ENCODE data around the gene NMT2. TPM values are rescaled to one million over a fixed set of nuclear protein-coding genes. Genes with fewer than 3 reads are reported as not detected.

NMT2 gene
- total and polyA plus RNA-seq, 2 experiments from 2014 or later: 15.0 to 23.4 TPM

DNA sequence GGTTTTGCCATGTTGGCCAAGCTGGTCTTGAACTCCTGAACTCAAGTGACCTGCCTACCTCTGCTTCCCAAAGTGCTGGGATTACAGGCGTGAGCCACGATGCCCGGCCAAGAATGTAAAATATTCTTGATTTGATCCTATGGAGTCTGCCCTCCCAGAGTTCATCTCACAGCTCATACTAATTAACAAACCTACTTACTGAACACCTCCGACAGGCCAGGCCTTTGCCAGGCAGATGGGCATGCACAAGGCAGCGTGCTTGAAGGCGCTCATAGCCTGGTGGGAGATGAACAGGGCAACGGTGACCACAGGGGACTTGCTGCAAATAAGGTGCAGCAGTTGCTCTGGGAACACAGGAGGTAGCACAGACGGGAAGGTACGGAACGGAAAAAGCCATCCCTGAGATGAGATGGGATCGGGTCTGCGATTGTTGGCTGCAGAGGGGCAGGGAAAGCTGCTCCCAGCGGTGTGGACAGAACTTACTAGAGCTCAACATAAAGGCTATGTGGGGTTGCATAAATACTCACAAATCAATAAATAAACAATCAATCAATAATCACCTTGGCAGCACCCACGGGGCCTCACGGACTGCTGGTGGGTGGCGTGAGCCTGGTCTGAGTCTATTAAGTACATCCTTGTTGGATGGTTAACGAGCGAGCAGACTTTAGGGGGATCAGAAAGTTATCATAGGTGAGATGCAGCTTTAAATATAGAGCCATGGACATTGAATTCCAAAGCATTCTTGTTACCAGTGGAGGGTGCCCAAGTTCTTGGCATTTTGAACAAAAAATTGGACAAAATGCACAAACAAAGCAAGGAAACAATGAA lies 84.6 kb downstream of the NMT2 start:
- 91% methylated on average over 18 of the region's 18 CpGs for WGBS (ENCODE audit: low lambda C conversion rate, missing lambda C conversion rate)
- no peaks in the 10 kb centered on the region for H3K4me1 ChIP-seq (ENCODE audit: insufficient read depth)
- H3K79me2 ChIP-seq: no peaks in the 10 kb centered on the region
- no peaks in the 10 kb centered on the region for H3K9me2 ChIP-seq (replicated peaks; ENCODE audit: insufficient read depth)
- TF ChIP-seq EZH2phosphoT487 (IDR thresholded peaks at IDR 0.05; ENCODE audit: low read depth, severe bottlenecking, unreplicated experiment) (no peak), EZH2 (IDR thresholded peaks at IDR 0.05; ENCODE audit: borderline replicate concordance) (no peak)
- TF ChIP-seq, protein P1, sequence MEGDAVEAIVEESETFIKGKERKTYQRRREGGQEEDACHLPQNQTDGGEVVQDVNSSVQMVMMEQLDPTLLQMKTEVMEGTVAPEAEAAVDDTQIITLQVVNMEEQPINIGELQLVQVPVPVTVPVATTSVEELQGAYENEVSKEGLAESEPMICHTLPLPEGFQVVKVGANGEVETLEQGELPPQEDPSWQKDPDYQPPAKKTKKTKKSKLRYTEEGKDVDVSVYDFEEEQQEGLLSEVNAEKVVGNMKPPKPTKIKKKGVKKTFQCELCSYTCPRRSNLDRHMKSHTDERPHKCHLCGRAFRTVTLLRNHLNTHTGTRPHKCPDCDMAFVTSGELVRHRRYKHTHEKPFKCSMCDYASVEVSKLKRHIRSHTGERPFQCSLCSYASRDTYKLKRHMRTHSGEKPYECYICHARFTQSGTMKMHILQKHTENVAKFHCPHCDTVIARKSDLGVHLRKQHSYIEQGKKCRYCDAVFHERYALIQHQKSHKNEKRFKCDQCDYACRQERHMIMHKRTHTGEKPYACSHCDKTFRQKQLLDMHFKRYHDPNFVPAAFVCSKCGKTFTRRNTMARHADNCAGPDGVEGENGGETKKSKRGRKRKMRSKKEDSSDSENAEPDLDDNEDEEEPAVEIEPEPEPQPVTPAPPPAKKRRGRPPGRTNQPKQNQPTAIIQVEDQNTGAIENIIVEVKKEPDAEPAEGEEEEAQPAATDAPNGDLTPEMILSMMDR (IDR thresholded peaks at IDR 0.05; ENCODE audit: poor library complexity): no peak
- peak overlapping the region; percentile 54 for H3K4me2 ChIP-seq
- no peaks in the 10 kb centered on the region for H3K27me3 ChIP-seq
- no peak for DNase-seq (ENCODE audit: low spot score)
- no peaks in the 10 kb centered on the region for H3K36me3 ChIP-seq (replicated peaks; ENCODE audit: insufficient read depth, low read depth)
- H3K9me3 ChIP-seq (ENCODE audit: low read depth): no peaks in the 10 kb centered on the region
- H3K27ac ChIP-seq: peak overlapping the region; percentile 34
- H3K4me3 ChIP-seq: no peak overlapping the region
- peak overlapping the region; percentile 32 for H2AFZ ChIP-seq
- no peaks in the 10 kb centered on the region for H4K20me1 ChIP-seq (ENCODE audit: insufficient read depth, poor library complexity, severe bottlenecking)

DNA sequence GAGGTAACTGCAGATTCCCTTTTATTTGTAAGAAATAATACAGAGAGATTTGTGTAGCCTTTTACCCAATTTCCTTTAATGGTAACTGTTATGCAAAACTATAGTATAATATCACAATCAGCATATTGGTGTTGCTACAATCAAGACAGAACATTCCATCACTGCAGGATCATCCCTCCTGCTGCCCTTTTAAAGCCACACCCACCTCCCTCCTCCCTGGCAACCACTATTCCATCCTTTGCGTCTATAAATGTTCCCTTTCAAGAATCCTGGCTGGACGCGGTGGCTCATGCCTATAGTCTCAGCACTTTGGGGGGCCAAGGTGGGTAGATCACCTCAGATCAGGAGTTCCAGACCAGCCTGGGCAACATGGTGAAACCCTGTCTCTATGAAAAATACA lies 93.1 kb downstream of the NMT2 start:
- Histone ChIP-seq H3K4me2 (no peak overlapping the region), H4K20me1 (ENCODE audit: insufficient read depth, poor library complexity, severe bottlenecking) (no peaks in the 10 kb centered on the region), H2AFZ (no peak overlapping the region), H3K79me2 (no peaks in the 10 kb centered on the region), H3K4me3 (no peak overlapping the region), H3K9me2 (replicated peaks; ENCODE audit: insufficient read depth) (no peaks in the 10 kb centered on the region), H3K4me1 (ENCODE audit: insufficient read depth) (no peaks in the 10 kb centered on the region), H3K27ac (no peak overlapping the region), H3K36me3 (replicated peaks; ENCODE audit: insufficient read depth, low read depth) (no peaks in the 10 kb centered on the region), H3K9me3 (ENCODE audit: low read depth) (no peaks in the 10 kb centered on the region), H3K27me3 (no peaks in the 10 kb centered on the region)
- no peak for DNase-seq (ENCODE audit: low spot score)
- 97% methylated on average over 3 of the region's 3 CpGs for WGBS (ENCODE audit: low lambda C conversion rate, missing lambda C conversion rate)
- TF ChIP-seq EZH2 (IDR thresholded peaks at IDR 0.05; ENCODE audit: borderline replicate concordance): no peak
- TF ChIP-seq, protein P1 (IDR thresholded peaks at IDR 0.05; ENCODE audit: poor library complexity): no peak
- no peak for TF ChIP-seq EZH2phosphoT487 (IDR thresholded peaks at IDR 0.05; ENCODE audit: low read depth, severe bottlenecking, unreplicated experiment)

DNA sequence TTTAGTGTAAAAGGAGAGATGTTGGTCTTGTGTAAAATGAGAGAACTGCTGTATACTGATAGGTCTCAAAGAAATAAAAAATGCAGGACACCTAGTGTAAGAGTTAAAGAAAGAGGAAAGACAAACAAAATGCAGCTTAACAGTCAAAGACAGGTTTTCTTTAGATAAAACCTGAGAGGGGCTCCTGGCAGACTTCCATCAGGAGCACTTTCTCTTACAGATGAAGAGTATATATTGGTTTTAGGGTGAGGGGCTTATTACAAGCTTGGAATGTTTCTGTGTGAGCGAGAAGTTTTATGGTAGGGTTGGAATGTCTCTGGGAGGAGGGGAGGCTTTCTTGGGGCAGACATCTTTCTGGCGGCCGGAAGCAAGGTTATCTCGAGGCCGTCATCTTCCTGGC lies 96.1 kb downstream of the NMT2 start:
- no peak for DNase-seq (ENCODE audit: low spot score)
- no peaks in the 10 kb centered on the region for H3K36me3 ChIP-seq (replicated peaks; ENCODE audit: insufficient read depth, low read depth)
- H3K27me3 ChIP-seq: no peaks in the 10 kb centered on the region
- no peaks in the 10 kb centered on the region for H3K79me2 ChIP-seq
- no peaks in the 10 kb centered on the region for H3K4me1 ChIP-seq (ENCODE audit: insufficient read depth)
- 92% methylated on average over 5 of the region's 5 CpGs for WGBS (ENCODE audit: low lambda C conversion rate, missing lambda C conversion rate)
- H3K4me3 ChIP-seq: no peak overlapping the region
- no peak for TF ChIP-seq EZH2 (IDR thresholded peaks at IDR 0.05; ENCODE audit: borderline replicate concordance)
- no peak for TF ChIP-seq EZH2phosphoT487 (IDR thresholded peaks at IDR 0.05; ENCODE audit: low read depth, severe bottlenecking, unreplicated experiment)
- TF ChIP-seq, protein P1 (IDR thresholded peaks at IDR 0.05; ENCODE audit: poor library complexity): no peak
- H3K27ac ChIP-seq: no peak overlapping the region
- no peaks in the 10 kb centered on the region for H4K20me1 ChIP-seq (ENCODE audit: insufficient read depth, poor library complexity, severe bottlenecking)
- H3K9me2 ChIP-seq (replicated peaks; ENCODE audit: insufficient read depth): no peaks in the 10 kb centered on the region
- H3K4me2 ChIP-seq: no peak overlapping the region
- H3K9me3 ChIP-seq (ENCODE audit: low read depth): no peaks in the 10 kb centered on the region
- no peak overlapping the region for H2AFZ ChIP-seq

Measured in hepatocyte (in vitro differentiated cells).